ENCODE data around the gene IRAK1. TPM values are rescaled to one million over a fixed set of nuclear protein-coding genes. Genes with fewer than 3 reads are reported as not detected.

The IRAK1 gene
- total and polyA plus RNA-seq, 2 of the 8 experiments (the other 6 are each of a cell fraction or from before 2014, with no cell fraction given) = 26.6 to 41.7 TPM

DNA sequence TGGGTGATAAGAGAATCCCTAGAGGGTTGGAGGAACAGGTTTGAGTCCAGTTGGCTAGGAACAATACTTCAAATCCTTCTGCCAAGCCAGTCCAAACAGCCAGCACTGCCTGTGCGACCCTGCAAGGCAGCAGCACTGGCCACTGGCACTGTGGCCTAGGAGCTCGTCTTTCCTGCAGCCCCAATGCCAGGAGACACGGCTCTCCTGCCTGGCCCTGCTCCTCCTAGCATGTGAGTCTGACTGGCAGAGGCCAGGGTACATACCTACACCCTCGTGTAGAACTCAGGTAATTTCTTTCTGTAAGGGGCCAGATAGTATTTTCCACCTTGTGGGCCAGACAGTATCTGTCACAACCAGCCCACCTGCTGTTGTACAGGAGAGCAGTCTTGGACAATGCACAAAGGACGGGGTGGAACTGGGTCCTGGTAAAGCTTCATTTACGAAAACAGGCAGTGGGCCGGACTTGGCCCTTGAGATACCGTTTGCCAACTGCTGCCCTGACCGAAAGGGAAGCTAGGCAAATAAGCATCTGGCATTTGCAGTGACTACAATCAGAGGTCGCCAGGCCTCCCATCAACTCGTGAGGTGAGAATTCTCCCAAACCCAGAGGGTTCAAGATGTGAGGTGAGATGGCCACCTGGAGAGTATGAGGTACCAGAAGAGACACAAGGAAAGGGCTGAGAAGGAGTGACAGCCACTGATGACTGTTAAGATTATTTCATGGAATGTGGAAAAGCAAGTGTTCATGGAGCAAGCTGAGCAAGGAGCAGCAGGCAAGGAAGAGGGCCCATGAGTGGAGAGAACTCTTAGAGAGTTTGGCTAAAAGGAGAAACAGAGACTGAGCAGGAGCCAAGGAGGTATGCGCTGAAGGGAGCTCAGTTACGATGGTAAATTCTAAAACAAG is 29.8 kb upstream of the IRAK1 start:
- Histone ChIP-seq H3K23me2 (ENCODE audit: low read depth, low read length) (no peaks in the 10 kb centered on the region), H2BK20ac (ENCODE audit: low read length) (no peak overlapping the region), H3K9me3 (ENCODE audit: insufficient read depth in 2 of 2, low read depth in 1 of 2, low read length in 1 of 2) (no peaks in the 10 kb centered on the region), H3K23ac (ENCODE audit: insufficient read length) (no peak overlapping the region), H3K56ac (replicated peaks; ENCODE audit: insufficient read length, low read depth, low read length) (no peak overlapping the region), H3K9ac (replicated peaks in 1 of 4; ENCODE audit: extremely low read depth in 1 of 4, low read depth in 3 of 4, low read length in 3 of 4) (no peak overlapping the region), H3K18ac (ENCODE audit: extremely low read depth, low read length) (no peak overlapping the region), H3K14ac (ENCODE audit: insufficient read length) (no peak overlapping the region), H3K4me1 (replicated peaks in 1 of 4; ENCODE audit: control insufficient read depth in 3 of 4, insufficient read depth in 4 of 4, low read length in 3 of 4) (no peaks in the 10 kb centered on the region; a peak in 1 of 7 replicates), H3K4me3 (ENCODE audit: extremely low read depth in 1 of 4, insufficient read depth in 2 of 4, low read depth in 3 of 4, low read length in 4 of 4) (no peak overlapping the region), H2AK5ac (ENCODE audit: low read depth, low read length) (no peak overlapping the region), H3K27ac (ENCODE audit: low read depth, low read length) (no peak overlapping the region), H2AFZ (ENCODE audit: low read length) (no peak overlapping the region), H2BK12ac (ENCODE audit: low read depth, low read length) (no peak overlapping the region), H3K36me3 (ENCODE audit: control insufficient read depth in 2 of 4, insufficient read depth in 4 of 4, low read length in 3 of 4) (no peaks in the 10 kb centered on the region), H4K91ac (replicated peaks; ENCODE audit: insufficient read length, low read length) (no peak overlapping the region), H3K27me3 (replicated peaks in 1 of 4; ENCODE audit: control insufficient read depth in 3 of 4, extremely low read depth in 1 of 4, insufficient read depth in 3 of 4, low read length in 3 of 4) (no peaks in the 10 kb centered on the region), H4K5ac (ENCODE audit: insufficient read length, low read depth, low read length) (no peak overlapping the region), H3K79me2 (ENCODE audit: control insufficient read depth in 1 of 2, insufficient read depth in 2 of 2, low read length in 2 of 2) (peaks cover 0 to 40% of the 10 kb centered on the region in 2 experiments; a peak in 2 of 4 replicates), H2BK15ac (ENCODE audit: low read length) (no peak overlapping the region), H2BK5ac (ENCODE audit: low read depth, low read length) (no peak overlapping the region), H3K79me1 (ENCODE audit: low read depth, low read length) (peaks cover 7% of the 10 kb centered on the region; the same call in 1 of the 2 replicates), H3K4ac (replicated peaks; ENCODE audit: insufficient read length, low read depth, low read length) (no peak overlapping the region), H2BK120ac (replicated peaks; ENCODE audit: low read depth, low read length) (no peak overlapping the region), H3K4me2 (ENCODE audit: insufficient read depth in 1 of 2, low read depth in 2 of 2, low read length in 2 of 2) (no peak overlapping the region), H4K8ac (ENCODE audit: extremely low read depth, insufficient read depth, low read length) (no peak overlapping the region), H4K20me1 (replicated peaks in 1 of 2; ENCODE audit: control insufficient read depth in 1 of 2, insufficient read depth in 2 of 2, low read length in 2 of 2) (peaks cover 0 to 3% of the 10 kb centered on the region in 2 experiments)
- WGBS, 2 experiments (ENCODE audit: extremely low coverage in 1 of 2, insufficient coverage in 1 of 2, insufficient read length in 1 of 2, insufficient replicate concordance in 2 of 2, low coverage in 1 of 2, low lambda C conversion rate in 2 of 2, missing lambda C conversion rate in 1 of 2) = 88% methylated on average over 10 of the region's 13 CpGs; no CpG with 5 or more reads in 1 of the 2 experiments
- ChIA-PET POLR2A (ENCODE audit: partially characterized antibody) (interaction anchor here (1.0 kb wide), 1 partner anchor 9 kb away, joined by 3 read pairs; no protein-coding TSS in a partner anchor), CTCF (ENCODE audit: partially characterized antibody) (interaction anchor here (0.7 to 2.0 kb wide), 8 partner anchors 12 to 54 kb away, joined by 3 to 6 read pairs (median 4); partner anchors contain the start of gene IRAK1)
- DNase-seq (ENCODE audit: low read depth in 1 of 2, low spot score in 2 of 2) (no peak), FAIRE-seq (no peak)
- TF ChIP-seq SP1 (IDR thresholded peaks at IDR 0.05; ENCODE audit: low read depth, low read length) = no peak
- TF ChIP-seq, protein P1, sequence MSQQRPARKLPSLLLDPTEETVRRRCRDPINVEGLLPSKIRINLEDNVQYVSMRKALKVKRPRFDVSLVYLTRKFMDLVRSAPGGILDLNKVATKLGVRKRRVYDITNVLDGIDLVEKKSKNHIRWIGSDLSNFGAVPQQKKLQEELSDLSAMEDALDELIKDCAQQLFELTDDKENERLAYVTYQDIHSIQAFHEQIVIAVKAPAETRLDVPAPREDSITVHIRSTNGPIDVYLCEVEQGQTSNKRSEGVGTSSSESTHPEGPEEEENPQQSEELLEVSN (IDR thresholded peaks at IDR 0.05) = no peak
- no peak for TF ChIP-seq SRF (IDR thresholded peaks at IDR 0.05; ENCODE audit: low read depth, low read length)
